Sigmoid colon (tissue), 7 donors: ENCODE data around the gene YARS1. TPM values are rescaled to one million over a fixed set of nuclear protein-coding genes. Genes with fewer than 3 reads are reported as not detected.

Source experiments
- DNase-seq: peaks from one replicate; pipeline ENCODE4 v3.0.0-alpha.2; 2019
- H3K27ac ChIP-seq, 4 donors: fragments of 200-600 bp; sonication (generic); one replicate each; pipeline ENCODE4 v1.5.1; 2016 to 2019; ENCODE audit warnings: mild to moderate bottlenecking in 1 of 4
- H3K27me3 ChIP-seq, 3 donors: fragments of 200-600 bp; sonication (generic); one replicate each; pipeline ENCODE4 v1.5.1; 2019; ENCODE audit warnings: mild to moderate bottlenecking in 1 of 3
- H3K36me3 ChIP-seq, 4 donors: fragments of 200-600 bp; sonication (generic); one replicate each; pipeline ENCODE4 v1.5.1; 2016 to 2019
- H3K4me1 ChIP-seq, 4 donors: fragments of 200-600 bp; sonication (generic); one replicate each; pipeline ENCODE4 v1.5.1; 2017 to 2019
- H3K4me3 ChIP-seq, 4 donors: fragments of 200-600 bp; sonication (generic); one replicate each; pipeline ENCODE4 v1.5.1; 2017 to 2019; ENCODE audit warnings: mild to moderate bottlenecking in 2 of 4, moderate library complexity in 1 of 4
- H3K9me3 ChIP-seq, 4 donors: fragments of 200-600 bp in 3 of 4; sonication (generic) in 3 of 4; one replicate each; pipeline versions ENCODE4 v1.5.1 to v1.6.1; 2013 to 2019
- CTCF ChIP-seq, 4 experiments: fragments of 450-650 bp in 3 of 4; fragments of 200-600 bp in 1 of 4; IDR thresholded peaks; one replicate each; pipeline ENCODE4 v1.5.1; 2016 to 2019; ENCODE audit warnings: antibody characterized with exemption in 4 of 4, mild to moderate bottlenecking in 3 of 4, moderate library complexity in 2 of 4
- EP300 ChIP-seq, 4 donors: sonication (generic); formaldehyde crosslinking; IDR thresholded peaks; one replicate each; pipeline ENCODE4 v1.6.1; 2017; ENCODE audit warnings: antibody characterized with exemption in 4 of 4
- POLR2A ChIP-seq, 2 donors: fragments of 450-650 bp; IDR thresholded peaks; one replicate each; pipeline ENCODE4 v1.6.1; 2016; ENCODE audit warnings: antibody characterized with exemption in 2 of 2, mild to moderate bottlenecking in 2 of 2, moderate library complexity in 2 of 2
- POLR2AphosphoS5 ChIP-seq, 4 donors: sonication (generic); formaldehyde crosslinking; IDR thresholded peaks; one replicate each; pipeline ENCODE4 v1.6.1; 2017; ENCODE audit warnings: antibody characterized with exemption in 4 of 4
- WGBS, 2 donors: extraction: QIAGEN DNeasy Blood & Tissue Kit; methylation state at CpG; one replicate each; pipeline ENCODE4 v1.1.7; 2013; 5-methylcytosine and 5-hydroxymethylcytosine counted together
- intact Hi-C: fragments of 100-400 bp; cut with DNase I; formaldehyde crosslinking; loops from one replicate; pipeline ENCODE4 v1.15.1; 2023
- polyA plus RNA-seq, 3 donors: library from polyadenylated mRNA; stranded (reverse); fragments of 200-250 nt; gene quantifications; one replicate each; pipeline ENCODE4 v1.2.3, GENCODE V29; 2013
- total RNA-seq, 4 donors: library from RNA; depleted of rRNA; stranded (reverse); fragments of >200 nt; gene quantifications; one replicate each; pipeline ENCODE4 v1.1.0, GENCODE V29; 2016
- donor health status: healthy with polysubstance abuse.
- donor health status: Bipolar disorder and iron deficiency.
- donor health status: healthy.

Gene YARS1
- total and polyA plus RNA-seq, 7 donors: 28.7 to 65.2 (median 33.6) TPM

- Histone ChIP-seq H3K9me3 (no peaks in the 10 kb centered on the region), H3K4me1 (peaks cover 0 to 29% (median 22%) of the 10 kb centered on the region in 4 donors), H3K36me3 (no peaks in the 10 kb centered on the region), H3K27ac (peak overlapping the region; percentile 27 to 95 (median 82)), H3K27me3 (no peaks in the 10 kb centered on the region), H3K4me3 (no peak overlapping the region)
- DNase-seq: no peak
- intact Hi-C loops: no loop called here
- 11 to 50% methylated on average over 6 of the region's 6 CpGs for WGBS, 2 donors
- no peak for TF ChIP-seq CTCF (IDR thresholded peaks at IDR 0.05)
- TF ChIP-seq POLR2AphosphoS5 (IDR thresholded peaks at IDR 0.05): no peak
- no peak for TF ChIP-seq EP300 (IDR thresholded peaks at IDR 0.05)
- TF ChIP-seq POLR2A (IDR thresholded peaks at IDR 0.05): no peak
These were observed 73.6 kb downstream of the YARS1 start for GRCh38 chr1:32743380-32744070.

DNA sequence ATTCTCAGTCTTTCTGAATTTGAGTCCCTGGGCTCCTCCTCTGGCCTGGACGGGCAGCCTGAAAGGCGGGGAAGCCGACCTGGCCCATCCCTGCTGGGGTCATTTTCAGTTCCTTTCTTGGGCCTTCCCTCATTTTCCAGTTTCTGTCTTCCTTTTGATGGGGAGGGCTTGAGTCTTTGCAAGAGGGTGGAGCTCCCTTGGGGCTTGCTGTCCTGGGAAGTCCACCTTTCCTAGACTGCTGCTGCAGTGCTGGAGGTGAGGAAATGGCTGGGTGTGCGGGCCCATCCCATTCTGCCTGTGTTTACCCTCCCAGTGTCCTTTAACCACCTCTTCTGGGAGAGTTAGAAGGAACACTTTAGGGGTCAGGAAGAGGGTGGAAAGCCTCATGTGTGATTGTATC, 74.2 kb downstream of the YARS1 start:
- H3K27ac ChIP-seq: peak overlapping the region; percentile 27 to 95 (median 82)
- H3K27me3 ChIP-seq: no peaks in the 10 kb centered on the region
- peak overlapping the region in 2 of 4 donors; percentile 66 to 67 for H3K4me3 ChIP-seq
- WGBS, 2 donors: 9 to 66% methylated on average over 4 of the region's 4 CpGs
- TF ChIP-seq POLR2A (IDR thresholded peaks at IDR 0.05) (peak in 1 of 2 donors; percentile 42), POLR2AphosphoS5 (IDR thresholded peaks at IDR 0.05) (no peak), EP300 (IDR thresholded peaks at IDR 0.05) (no peak), CTCF (IDR thresholded peaks at IDR 0.05) (no peak)
- H3K4me1 ChIP-seq: peaks cover 0 to 29% (median 22%) of the 10 kb centered on the region in 4 donors
- H3K36me3 ChIP-seq: no peaks in the 10 kb centered on the region
- no peak for DNase-seq
- H3K9me3 ChIP-seq: no peaks in the 10 kb centered on the region
- intact Hi-C loops: no loop called here

DNA sequence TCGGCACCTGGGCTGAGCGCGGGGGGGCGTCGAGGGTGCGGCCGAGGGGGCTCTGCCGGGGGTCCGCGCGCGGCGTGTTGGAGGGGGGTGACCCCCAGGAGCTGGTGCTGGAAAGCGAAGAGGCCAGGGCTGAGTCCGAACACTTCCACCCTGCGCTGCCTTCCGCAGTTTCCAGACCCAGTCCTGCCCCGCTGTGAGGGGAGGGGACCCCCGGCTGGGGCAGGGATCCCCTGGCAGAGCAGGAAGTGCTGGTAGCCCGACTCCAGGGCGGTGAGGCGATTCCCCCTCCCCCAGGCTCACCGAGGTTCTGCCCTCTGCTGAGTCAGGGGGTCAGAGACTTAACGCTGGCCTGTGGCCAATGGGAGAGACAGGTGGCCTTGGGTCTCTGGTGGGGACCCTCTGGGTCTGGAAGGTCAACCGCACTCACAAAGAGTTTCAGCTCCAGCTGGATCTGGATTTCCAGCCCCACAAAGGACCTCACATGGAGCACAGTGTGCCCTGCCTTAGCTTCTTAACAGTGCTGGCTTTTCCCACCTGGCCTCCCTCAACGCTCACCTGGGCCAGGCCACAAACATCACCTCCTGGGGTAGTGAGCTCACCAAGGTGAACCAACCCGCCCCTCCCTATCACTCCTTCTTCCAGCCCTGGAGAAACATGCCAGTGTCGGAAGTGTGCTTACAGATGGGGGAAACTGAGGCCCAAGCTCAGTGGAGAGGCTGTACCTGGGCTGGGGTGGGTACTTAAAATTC, 74.8 kb downstream of the YARS1 start:
- TF ChIP-seq POLR2AphosphoS5 (IDR thresholded peaks at IDR 0.05) (no peak), CTCF (IDR thresholded peaks at IDR 0.05) (no peak), POLR2A (IDR thresholded peaks at IDR 0.05) (no peak), EP300 (IDR thresholded peaks at IDR 0.05) (no peak)
- Histone ChIP-seq H3K27ac (peak overlapping the region; percentile 79 to 95 (median 82)), H3K27me3 (no peaks in the 10 kb centered on the region), H3K4me3 (peak overlapping the region; percentile 58 to 79 (median 66)), H3K9me3 (no peaks in the 10 kb centered on the region), H3K4me1 (peaks cover 0 to 29% (median 22%) of the 10 kb centered on the region in 4 donors), H3K36me3 (no peaks in the 10 kb centered on the region)
- no peak for DNase-seq
- WGBS, 2 donors: 4 to 16% methylated on average over 28 of the region's 28 CpGs
- intact Hi-C loops: no loop called here

- peak overlapping the region; percentile 58 to 79 (median 66) for H3K4me3 ChIP-seq
- H3K36me3 ChIP-seq: no peaks in the 10 kb centered on the region
- no peak for DNase-seq
- peaks cover 0 to 29% (median 22%) of the 10 kb centered on the region in 4 donors for H3K4me1 ChIP-seq
- H3K27ac ChIP-seq: peak overlapping the region; percentile 79 to 95 (median 82)
- H3K27me3 ChIP-seq: no peaks in the 10 kb centered on the region
- intact Hi-C loops: no loop called here
- TF ChIP-seq POLR2A (IDR thresholded peaks at IDR 0.05): no peak
- TF ChIP-seq CTCF (IDR thresholded peaks at IDR 0.05): peak in 1 of 4 experiments; percentile 35
- no peaks in the 10 kb centered on the region for H3K9me3 ChIP-seq
- WGBS, 2 donors: 1% methylated on average over 103 of the region's 103 CpGs
These were observed 75.6 kb downstream of the YARS1 start for GRCh38 chr1:32741413-32742198.
